HepG2 (cell line): Measurements from ENCODE around the gene GIMAP4. TPM values are rescaled to one million over a fixed set of nuclear protein-coding genes. Genes with fewer than 3 reads are reported as not detected.

Source experiments
- ATAC-seq: fragments of 200-7000 bp; cut with Tn5 transposase; 3 replicates; pipeline ENCODE4 v1.9.1; 2020; ENCODE audit warnings: mild to moderate bottlenecking, moderate library complexity
- BruUV-seq: library from RNA; stranded (reverse); fragments of 400-500 nt; replicated peaks from 2 replicates; lab custom pipeline; 2021; lab: Mats Ljungman, UMichigan
- CTCF ChIA-PET: fragments of 300-600 bp; formaldehyde crosslinking; extraction: SDS; loops from one replicate; lab custom pipeline; 2021; ENCODE audit warnings: low total read pairs, inconsistent platforms, low intra/inter-chr PET ratio; lab: Yijun Ruan, JAX
- POLR2A ChIA-PET: fragments of 350-600 bp; sonication (Branson Sonifier 250); formaldehyde crosslinking; loops from one replicate; lab custom pipeline; 2020; ENCODE audit warnings: antibody characterized with exemption, inconsistent platforms; lab: Yijun Ruan, JAX
- DNase-seq: peaks from one replicate; pipeline ENCODE4 v3.0.0-alpha.2; 2015; ENCODE audit warnings: low spot score
- FAIRE-seq: peaks from 3 replicates; lab custom pipeline; 2011; peaks lifted over from hg19 to GRCh38; lab: Jason Lieb, UNC
- H2AFZ ChIP-seq: one replicate; pipeline ENCODE4 v1.6.1; 2011; ENCODE audit warnings: low read length, inconsistent platforms
- H3K27ac ChIP-seq: fragments of 300-600 bp; 3 replicates; pipeline ENCODE4 v1.8.0; 2011; ENCODE audit warnings: mixed run types, mild to moderate bottlenecking, mixed read lengths, low read length, inconsistent platforms; ENCODE audit not compliant: insufficient read depth; ENCODE audit errors: extremely low read length
- H3K27me3 ChIP-seq, 2 experiments: fragments of 200-600 bp in 1 of 2; 2 replicates in 1 of 2; 3 replicates in 1 of 2; pipeline versions ENCODE4 v1.6.0 to v1.8.0; 2011; ENCODE audit warnings: low read length in 2 of 2, mild to moderate bottlenecking in 2 of 2, moderate library complexity in 2 of 2, inconsistent platforms in 1 of 2; ENCODE audit not compliant: insufficient read depth in 2 of 2, control insufficient read depth in 1 of 2
- H3K36me3 ChIP-seq, 2 experiments: fragments of 200-600 bp in 1 of 2; replicated peaks in 1 of 2; 2 replicates in 1 of 2; 3 replicates in 1 of 2; pipeline versions ENCODE4 v1.5.1 to v1.8.0; 2011; ENCODE audit warnings: low read length in 2 of 2, inconsistent platforms in 1 of 2; ENCODE audit not compliant: insufficient read depth in 2 of 2, control insufficient read depth in 1 of 2
- H3K4me1 ChIP-seq: 2 replicates; pipeline ENCODE4 v1.5.1; 2012; ENCODE audit warnings: low read length, inconsistent platforms; ENCODE audit not compliant: insufficient read depth
- H3K4me2 ChIP-seq: 2 replicates; pipeline ENCODE4 v1.6.0; 2011; ENCODE audit warnings: low read depth, low read length, inconsistent platforms
- H3K4me3 ChIP-seq, 3 experiments: fragments of 200-600 bp in 1 of 3; sonication (generic), shearing (Covaris generic) in 1 of 3; replicated peaks in 1 of 3; 2 replicates each; pipeline ENCODE4 v1.5.1; 2011 to 2016; ENCODE audit warnings: low read length in 3 of 3, inconsistent platforms in 2 of 3, low read depth in 2 of 3, mild to moderate bottlenecking in 2 of 3, control low read depth in 1 of 3, mixed read lengths in 1 of 3; ENCODE audit not compliant: insufficient read depth in 1 of 3
- H3K79me2 ChIP-seq: one replicate; pipeline ENCODE4 v1.6.1; 2011; ENCODE audit warnings: low read length, inconsistent platforms; ENCODE audit not compliant: insufficient read depth
- H3K9ac ChIP-seq: 2 replicates; pipeline ENCODE4 v1.6.0; 2011; ENCODE audit warnings: mild to moderate bottlenecking, low read depth, low read length, inconsistent platforms; ENCODE audit not compliant: insufficient read depth
- H3K9me3 ChIP-seq: 2 replicates; pipeline ENCODE4 v1.5.1; 2012; ENCODE audit warnings: mild to moderate bottlenecking, low read length
- H4K20me1 ChIP-seq: 2 replicates; pipeline ENCODE4 v1.6.0; 2011; ENCODE audit warnings: inconsistent platforms, mild to moderate bottlenecking, low read length, moderate library complexity; ENCODE audit not compliant: insufficient read depth
- AGO1 ChIP-seq: fragments of 200-400 bp; formaldehyde crosslinking; IDR thresholded peaks from 2 replicates; pipeline ENCODE4 v1.6.1; 2017; ENCODE audit warnings: mild to moderate bottlenecking, low read depth, low read length, moderate library complexity; ENCODE audit not compliant: poor library complexity, severe bottlenecking
- MAF1 ChIP-seq: sonication (generic); formaldehyde crosslinking; IDR thresholded peaks from 2 replicates; pipeline ENCODE4 v1.5.0; 2020; ENCODE audit warnings: missing genetic modification reagents, borderline replicate concordance
- SCMH1 ChIP-seq: sonication (generic); formaldehyde crosslinking; IDR thresholded peaks from 2 replicates; pipeline ENCODE4 v1.9.0; 2021; ENCODE audit warnings: missing genetic modification reagents, mild to moderate bottlenecking, borderline replicate concordance
- TARDBP ChIP-seq: sonication (generic); formaldehyde crosslinking; IDR thresholded peaks from 2 replicates; pipeline ENCODE4 v1.8.0; 2022; ENCODE audit warnings: mild to moderate bottlenecking, missing genetic modification reagents
- ZNF264 ChIP-seq: sonication (generic); formaldehyde crosslinking; IDR thresholded peaks from 2 replicates; pipeline ENCODE4 v1.4.0; 2020; ENCODE audit warnings: missing genetic modification reagents
- ZNF331 ChIP-seq: sonication (generic); formaldehyde crosslinking; IDR thresholded peaks from 2 replicates; pipeline ENCODE4 v1.4.0; 2020; ENCODE audit warnings: missing genetic modification reagents
- ZNF335 ChIP-seq: sonication (generic); formaldehyde crosslinking; IDR thresholded peaks from 2 replicates; pipeline ENCODE4 v1.4.0; 2020; ENCODE audit warnings: missing genetic modification reagents
- ZNF354B ChIP-seq: sonication (generic); formaldehyde crosslinking; IDR thresholded peaks from 2 replicates; pipeline ENCODE4 v1.8.0; 2022; ENCODE audit warnings: mild to moderate bottlenecking, missing genetic modification reagents
- ZNF678 ChIP-seq: sonication (generic); formaldehyde crosslinking; IDR thresholded peaks from 2 replicates; pipeline ENCODE4 v1.4.0; 2020; ENCODE audit warnings: mild to moderate bottlenecking, missing genetic modification reagents
- ZNF883 ChIP-seq: sonication (generic); formaldehyde crosslinking; IDR thresholded peaks from 2 replicates; pipeline ENCODE4 v1.5.1; 2020; ENCODE audit warnings: mild to moderate bottlenecking, missing genetic modification reagents; ENCODE audit errors: not compliant biosample characterization
- WGBS: methylation state at CpG from one replicate; pipeline ENCODE4 v1.1.6; 2017; ENCODE audit warnings: low lambda C conversion rate; 5-methylcytosine and 5-hydroxymethylcytosine counted together
- in situ Hi-C: cut with HindIII; loops from 2 replicates; pipeline ENCODE4 v1.10.0; 2017; ENCODE audit warnings: low pct_unique_long_range_greater_than_20kb; ENCODE audit not compliant: extremely low pct_ligation_motif_present
- intact Hi-C: fragments of 100-400 bp; cut with micrococcal nuclease; formaldehyde crosslinking; loops from one replicate; pipeline ENCODE4 v1.10.0; 2022; ENCODE audit not compliant: unreplicated experiment
- polyA plus RNA-seq, 8 experiments: library from polyadenylated mRNA; depleted of rRNA in 3 of 8; stranded (reverse) in 7 of 8; unstranded in 1 of 8; fragments of >200 nt; fragmentation: Illumina TruSeq in 4 of 8; extraction: Trizol in 4 of 8; gene quantifications; 2 replicates each; pipeline versions ENCODE4 v1.2.1 to v1.2.3, GENCODE V29; 2011 to 2016; ENCODE audit warnings: low read depth in 4 of 8, missing spikeins in 1 of 8, mixed read lengths in 1 of 8; ENCODE audit not compliant: insufficient read depth in 1 of 8
- total RNA-seq, 5 experiments: library from RNA; depleted of rRNA; stranded (reverse); fragments of >200 nt; fragmentation: Illumina TruSeq; extraction: Trizol; gene quantifications; 2 replicates each; pipeline ENCODE4 v1.2.3, GENCODE V29; 2016; ENCODE audit warnings: low read depth in 1 of 5
- TF ChIP-seq, protein P1 (sequence below): sonication (generic); formaldehyde crosslinking; IDR thresholded peaks from 2 replicates; pipeline ENCODE4 v1.5.0; 2020; ENCODE audit warnings: mild to moderate bottlenecking, missing genetic modification reagents
- TF ChIP-seq, protein P2 (sequence below): sonication (generic); formaldehyde crosslinking; IDR thresholded peaks from 2 replicates; pipeline ENCODE4 v1.5.1; 2020; ENCODE audit warnings: missing genetic modification reagents, mild to moderate bottlenecking, borderline replicate concordance

Gene GIMAP4
- total and polyA plus RNA-seq, 2 of the 13 experiments (the other 11 are each of a cell fraction or from before 2014, with no cell fraction given), result not detected

DNA sequence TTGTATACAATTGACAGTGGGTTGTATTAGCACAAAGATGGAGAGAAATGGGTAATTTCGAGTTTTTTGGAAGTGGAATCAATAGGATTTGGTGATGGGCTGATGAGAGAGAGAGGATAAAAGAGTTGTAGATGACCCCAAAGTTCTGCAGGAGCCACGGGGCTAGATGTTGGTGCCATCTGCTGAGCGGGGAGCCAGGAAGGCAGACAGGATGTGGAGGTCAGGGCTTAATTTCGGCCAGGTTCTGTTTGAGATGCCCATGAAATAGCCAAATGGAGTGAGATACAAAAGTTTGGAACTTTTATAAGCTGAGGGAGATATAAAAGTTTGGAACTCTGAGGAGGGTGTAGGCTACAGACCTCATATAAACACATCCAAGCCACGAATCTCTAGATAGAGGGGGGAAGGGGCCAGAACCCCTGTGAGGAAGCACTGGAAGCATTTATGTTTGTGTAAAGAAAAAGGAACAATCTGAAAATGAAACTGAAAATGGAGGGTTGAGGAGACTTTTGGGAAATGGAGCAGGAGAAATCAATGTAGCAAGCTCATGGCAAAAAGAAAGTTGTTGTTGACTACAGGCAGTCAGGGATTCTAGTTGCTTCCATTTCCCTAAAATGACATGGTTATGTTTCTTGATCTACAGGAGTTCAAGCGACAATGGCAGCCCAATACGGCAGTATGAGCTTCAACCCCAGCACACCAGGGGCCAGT lies 2.2 kb downstream of the GIMAP4 start:
- H3K79me2 ChIP-seq, result no peaks in the 10 kb centered on the region
- 3% methylated on average over 6 of the region's 7 CpGs for WGBS
- DNase-seq, result no peak
- H3K9me3 ChIP-seq, result no peaks in the 10 kb centered on the region
- FAIRE-seq, result no peak
- peaks cover 0 to 9% of the 10 kb centered on the region in 2 experiments; a peak in 1 of 5 replicates for H3K27me3 ChIP-seq
- ATAC-seq, result no peak
- BruUV-seq, result no TSS peak
- no peak overlapping the region for H3K27ac ChIP-seq
- in situ Hi-C loops (no loop called here), intact Hi-C loops (no loop called here)
- no peaks in the 10 kb centered on the region for H3K36me3 ChIP-seq
- TF ChIP-seq, protein P1, sequence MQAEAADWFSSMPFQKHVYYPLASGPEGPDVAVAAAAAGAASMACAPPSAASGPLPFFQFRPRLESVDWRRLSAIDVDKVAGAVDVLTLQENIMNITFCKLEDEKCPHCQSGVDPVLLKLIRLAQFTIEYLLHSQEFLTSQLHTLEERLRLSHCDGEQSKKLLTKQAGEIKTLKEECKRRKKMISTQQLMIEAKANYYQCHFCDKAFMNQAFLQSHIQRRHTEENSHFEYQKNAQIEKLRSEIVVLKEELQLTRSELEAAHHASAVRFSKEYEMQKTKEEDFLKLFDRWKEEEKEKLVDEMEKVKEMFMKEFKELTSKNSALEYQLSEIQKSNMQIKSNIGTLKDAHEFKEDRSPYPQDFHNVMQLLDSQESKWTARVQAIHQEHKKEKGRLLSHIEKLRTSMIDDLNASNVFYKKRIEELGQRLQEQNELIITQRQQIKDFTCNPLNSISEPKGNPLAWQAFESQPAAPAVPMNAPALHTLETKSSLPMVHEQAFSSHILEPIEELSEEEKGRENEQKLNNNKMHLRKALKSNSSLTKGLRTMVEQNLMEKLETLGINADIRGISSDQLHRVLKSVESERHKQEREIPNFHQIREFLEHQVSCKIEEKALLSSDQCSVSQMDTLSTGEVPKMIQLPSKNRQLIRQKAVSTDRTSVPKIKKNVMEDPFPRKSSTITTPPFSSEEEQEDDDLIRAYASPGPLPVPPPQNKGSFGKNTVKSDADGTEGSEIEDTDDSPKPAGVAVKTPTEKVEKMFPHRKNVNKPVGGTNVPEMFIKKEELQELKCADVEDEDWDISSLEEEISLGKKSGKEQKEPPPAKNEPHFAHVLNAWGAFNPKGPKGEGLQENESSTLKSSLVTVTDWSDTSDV (CRISPR knock-in tag), result no peak
- TF ChIP-seq AGO1 (no peak), ZNF264 (CRISPR knock-in tag) (no peak), TARDBP (CRISPR knock-in tag) (no peak), ZNF335 (CRISPR knock-in tag) (no peak), SCMH1 (no peak), ZNF331 (no peak), ZNF354B (CRISPR knock-in tag) (no peak), ZNF883 (CRISPR knock-in tag) (no peak), ZNF678 (CRISPR knock-in tag) (no peak), MAF1 (no peak)
- TF ChIP-seq, protein P2, sequence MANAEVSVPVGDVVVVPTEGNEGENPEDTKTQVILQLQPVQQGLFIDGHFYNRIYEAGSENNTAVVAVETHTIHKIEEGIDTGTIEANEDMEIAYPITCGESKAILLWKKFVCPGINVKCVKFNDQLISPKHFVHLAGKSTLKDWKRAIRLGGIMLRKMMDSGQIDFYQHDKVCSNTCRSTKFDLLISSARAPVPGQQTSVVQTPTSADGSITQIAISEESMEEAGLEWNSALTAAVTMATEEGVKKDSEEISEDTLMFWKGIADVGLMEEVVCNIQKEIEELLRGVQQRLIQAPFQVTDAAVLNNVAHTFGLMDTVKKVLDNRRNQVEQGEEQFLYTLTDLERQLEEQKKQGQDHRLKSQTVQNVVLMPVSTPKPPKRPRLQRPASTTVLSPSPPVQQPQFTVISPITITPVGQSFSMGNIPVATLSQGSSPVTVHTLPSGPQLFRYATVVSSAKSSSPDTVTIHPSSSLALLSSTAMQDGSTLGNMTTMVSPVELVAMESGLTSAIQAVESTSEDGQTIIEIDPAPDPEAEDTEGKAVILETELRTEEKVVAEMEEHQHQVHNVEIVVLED (CRISPR knock-in tag), result no peak
- H3K4me2 ChIP-seq, result no peak overlapping the region
- H3K4me1 ChIP-seq, result no peaks in the 10 kb centered on the region
- H2AFZ ChIP-seq, result no peak overlapping the region
- H3K9ac ChIP-seq, result no peak overlapping the region
- H3K4me3 ChIP-seq, result no peak overlapping the region
- ChIA-PET CTCF (no interaction called here), POLR2A (no interaction called here)
- no peaks in the 10 kb centered on the region for H4K20me1 ChIP-seq
